ENCODE measurements around the gene AGRP.

DNA sequence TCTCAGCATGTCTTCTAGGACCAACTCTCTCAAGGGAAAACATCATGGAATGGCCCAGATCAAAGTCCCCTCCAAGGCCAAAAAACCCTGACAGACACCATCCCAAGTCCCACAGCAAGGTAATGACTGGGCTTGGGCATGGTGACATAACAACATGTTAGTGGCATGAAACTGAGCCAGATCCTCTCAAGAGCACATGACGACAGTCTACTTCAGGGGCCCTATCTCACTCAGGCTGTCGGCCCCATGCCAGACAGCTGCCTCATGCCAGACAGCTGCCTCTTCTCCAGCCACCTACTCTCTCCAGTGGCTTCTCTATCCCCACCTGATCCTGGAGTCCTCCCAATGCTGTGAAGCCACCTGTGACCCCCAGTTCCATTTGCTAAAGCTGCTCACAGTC is 34.0 kb downstream of the AGRP start:
- TF ChIP-seq, protein P1, sequence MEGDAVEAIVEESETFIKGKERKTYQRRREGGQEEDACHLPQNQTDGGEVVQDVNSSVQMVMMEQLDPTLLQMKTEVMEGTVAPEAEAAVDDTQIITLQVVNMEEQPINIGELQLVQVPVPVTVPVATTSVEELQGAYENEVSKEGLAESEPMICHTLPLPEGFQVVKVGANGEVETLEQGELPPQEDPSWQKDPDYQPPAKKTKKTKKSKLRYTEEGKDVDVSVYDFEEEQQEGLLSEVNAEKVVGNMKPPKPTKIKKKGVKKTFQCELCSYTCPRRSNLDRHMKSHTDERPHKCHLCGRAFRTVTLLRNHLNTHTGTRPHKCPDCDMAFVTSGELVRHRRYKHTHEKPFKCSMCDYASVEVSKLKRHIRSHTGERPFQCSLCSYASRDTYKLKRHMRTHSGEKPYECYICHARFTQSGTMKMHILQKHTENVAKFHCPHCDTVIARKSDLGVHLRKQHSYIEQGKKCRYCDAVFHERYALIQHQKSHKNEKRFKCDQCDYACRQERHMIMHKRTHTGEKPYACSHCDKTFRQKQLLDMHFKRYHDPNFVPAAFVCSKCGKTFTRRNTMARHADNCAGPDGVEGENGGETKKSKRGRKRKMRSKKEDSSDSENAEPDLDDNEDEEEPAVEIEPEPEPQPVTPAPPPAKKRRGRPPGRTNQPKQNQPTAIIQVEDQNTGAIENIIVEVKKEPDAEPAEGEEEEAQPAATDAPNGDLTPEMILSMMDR (IDR thresholded peaks at IDR 0.05) = no peak
- no peak for TF ChIP-seq POLR2A (IDR thresholded peaks at IDR 0.05)
